Hepatocyte (in vitro differentiated cells): ENCODE data around the gene NGEF. TPM values are rescaled to one million over a fixed set of nuclear protein-coding genes. Genes with fewer than 3 reads are reported as not detected.

ENCODE experiments used
- DNase-seq: peaks from one replicate; pipeline ENCODE4 v3.0.0-alpha.2; 2016; ENCODE audit warnings: low spot score
- H2AFZ ChIP-seq: fragments of 200-600 bp; sonication (generic); 2 replicates; pipeline ENCODE4 v1.6.0; 2016; ENCODE audit warnings: antibody characterized with exemption, mild to moderate bottlenecking
- H3K27ac ChIP-seq: fragments of 200-600 bp; sonication (generic); 2 replicates; pipeline ENCODE4 v1.5.1; 2016; ENCODE audit warnings: mild to moderate bottlenecking
- H3K27me3 ChIP-seq: fragments of 200-600 bp; sonication (generic); 2 replicates; pipeline ENCODE4 v1.6.1; 2016
- H3K36me3 ChIP-seq: fragments of 200-600 bp; sonication (generic); replicated peaks from 2 replicates; pipeline ENCODE4 v1.5.1; 2016; ENCODE audit warnings: low read depth; ENCODE audit not compliant: insufficient read depth
- H3K4me1 ChIP-seq: fragments of 200-600 bp; sonication (generic); 2 replicates; pipeline ENCODE4 v1.5.1; 2016; ENCODE audit warnings: mild to moderate bottlenecking, moderate library complexity; ENCODE audit not compliant: insufficient read depth
- H3K4me2 ChIP-seq: fragments of 200-600 bp; sonication (generic); 2 replicates; pipeline ENCODE4 v1.6.0; 2016
- H3K4me3 ChIP-seq: fragments of 200-600 bp; sonication (generic); 2 replicates; pipeline ENCODE4 v1.5.1; 2016; ENCODE audit warnings: mild to moderate bottlenecking
- H3K79me2 ChIP-seq: fragments of 200-600 bp; sonication (generic); 2 replicates; pipeline ENCODE4 v1.6.0; 2017; ENCODE audit warnings: mild to moderate bottlenecking
- H3K9me2 ChIP-seq: fragments of 200-600 bp; sonication (generic); replicated peaks from 2 replicates; pipeline ENCODE4 v1.6.0; 2017; ENCODE audit warnings: mild to moderate bottlenecking; ENCODE audit not compliant: insufficient read depth
- H3K9me3 ChIP-seq: fragments of 200-600 bp; sonication (generic); 2 replicates; pipeline ENCODE4 v1.5.1; 2016; ENCODE audit warnings: low read depth, mild to moderate bottlenecking
- H4K20me1 ChIP-seq: fragments of 200-600 bp; sonication (generic); 2 replicates; pipeline ENCODE4 v1.6.0; 2016; ENCODE audit warnings: mild to moderate bottlenecking; ENCODE audit not compliant: insufficient read depth, poor library complexity, severe bottlenecking
- CTCF ChIP-seq: fragments of 200-600 bp; sonication (generic); IDR thresholded peaks from 2 replicates; pipeline ENCODE4 v1.5.1; 2016; ENCODE audit warnings: antibody characterized with exemption, mild to moderate bottlenecking; ENCODE audit not compliant: poor library complexity
- EZH2 ChIP-seq: fragments of 200-600 bp; sonication (generic); IDR thresholded peaks from 2 replicates; pipeline ENCODE4 v1.6.1; 2016; ENCODE audit warnings: antibody characterized with exemption, mild to moderate bottlenecking, borderline replicate concordance
- EZH2phosphoT487 ChIP-seq: fragments of 200-600 bp; sonication (generic); IDR thresholded peaks from one replicate; pipeline ENCODE4 v1.6.1; 2018; ENCODE audit warnings: antibody characterized with exemption, mild to moderate bottlenecking, low read depth, moderate library complexity; ENCODE audit not compliant: unreplicated experiment, severe bottlenecking
- WGBS: methylation state at CpG from one replicate; pipeline ENCODE4 v1.1.6; 2016; ENCODE audit warnings: low lambda C conversion rate; ENCODE audit errors: missing lambda C conversion rate; 5-methylcytosine and 5-hydroxymethylcytosine counted together
- polyA plus RNA-seq: library from polyadenylated mRNA; unstranded; fragments of >200 nt; fragmentation: Nextera tagmentation; extraction: Ambion mirVana; gene quantifications from 2 replicates; pipeline ENCODE4 v1.2.1, GENCODE V29; 2016
- total RNA-seq: library from RNA; depleted of rRNA; stranded (reverse); fragments of >200 nt; gene quantifications from 2 replicates; pipeline ENCODE4 v1.2.3, GENCODE V29; 2014

NGEF gene
- total and polyA plus RNA-seq, 2 experiments from 2014 or later, result 2.2 to 3.2 TPM

GRCh38 chr2:232898592-232899543 is 114.2 kb downstream of the NGEF start:
- H3K9me3 ChIP-seq, result no peaks in the 10 kb centered on the region
- H3K9me2 ChIP-seq, result no peaks in the 10 kb centered on the region
- H4K20me1 ChIP-seq, result no peaks in the 10 kb centered on the region
- H3K4me3 ChIP-seq, result no peak overlapping the region
- no peaks in the 10 kb centered on the region for H3K27me3 ChIP-seq
- no peak overlapping the region for H3K4me2 ChIP-seq
- no peak overlapping the region for H2AFZ ChIP-seq
- H3K4me1 ChIP-seq, result no peaks in the 10 kb centered on the region
- H3K27ac ChIP-seq, result no peak overlapping the region
- no peaks in the 10 kb centered on the region for H3K79me2 ChIP-seq
- TF ChIP-seq EZH2phosphoT487, result no peak
- TF ChIP-seq CTCF, result no peak
- TF ChIP-seq EZH2, result no peak
- DNase-seq, result peak; percentile 48
- 79% methylated on average over 18 of the region's 18 CpGs for WGBS
- no peaks in the 10 kb centered on the region for H3K36me3 ChIP-seq

GRCh38 chr2:232897598-232898408 is 115.3 kb downstream of the NGEF start:
- Histone ChIP-seq H2AFZ (no peak overlapping the region), H3K4me3 (no peak overlapping the region), H4K20me1 (no peaks in the 10 kb centered on the region), H3K4me1 (no peaks in the 10 kb centered on the region), H3K27ac (no peak overlapping the region), H3K27me3 (no peaks in the 10 kb centered on the region), H3K36me3 (no peaks in the 10 kb centered on the region), H3K9me2 (no peaks in the 10 kb centered on the region), H3K79me2 (no peaks in the 10 kb centered on the region), H3K9me3 (no peaks in the 10 kb centered on the region), H3K4me2 (no peak overlapping the region)
- TF ChIP-seq CTCF (no peak), EZH2 (no peak), EZH2phosphoT487 (no peak)
- peak; percentile 1 for DNase-seq
- 97% methylated on average over 24 of the region's 24 CpGs for WGBS

- Histone ChIP-seq H3K4me2 (no peak overlapping the region), H3K4me1 (no peaks in the 10 kb centered on the region), H3K9me3 (no peaks in the 10 kb centered on the region), H3K36me3 (no peaks in the 10 kb centered on the region), H2AFZ (no peak overlapping the region), H3K27me3 (no peaks in the 10 kb centered on the region), H3K9me2 (no peaks in the 10 kb centered on the region), H3K79me2 (no peaks in the 10 kb centered on the region), H4K20me1 (no peaks in the 10 kb centered on the region), H3K27ac (no peak overlapping the region), H3K4me3 (no peak overlapping the region)
- WGBS, result 99% methylated on average over 5 of the region's 9 CpGs
- peak; percentile 1 for DNase-seq
- TF ChIP-seq CTCF (no peak), EZH2phosphoT487 (no peak), EZH2 (no peak)
Observed at GRCh38 chr2:232896720-232897597, 116.1 kb downstream of the NGEF start.
